GM18508 (cell line): Measurements from ENCODE around the gene CLASP2.
A peak's percentile ranks its signal among the peaks of the same experiment; 100 is the strongest.
"Not testable (repeated sequence)": the region's sequence is repeated elsewhere in the genome, so short reads cannot be mapped to it uniquely, and the experiment has no call there.

Source experiments
- ATAC-seq: cut with Tn5 transposase; IDR thresholded peaks from one replicate; pipeline ENCODE4 v1.9.1; 2021; ENCODE audit warnings: moderate number of reproducible peaks; ENCODE audit not compliant: insufficient read depth, unreplicated experiment

The CLASP2 gene

GRCh38 chr3:33717866-33718594, at the start of gene CLASP2:
Gene CLASP2, minus strand, starts transcription at chr3:33718254. Its CDS starts 252 bp downstream, at chr3:33718002.
- peak; percentile 67 for ATAC-seq

DNA sequence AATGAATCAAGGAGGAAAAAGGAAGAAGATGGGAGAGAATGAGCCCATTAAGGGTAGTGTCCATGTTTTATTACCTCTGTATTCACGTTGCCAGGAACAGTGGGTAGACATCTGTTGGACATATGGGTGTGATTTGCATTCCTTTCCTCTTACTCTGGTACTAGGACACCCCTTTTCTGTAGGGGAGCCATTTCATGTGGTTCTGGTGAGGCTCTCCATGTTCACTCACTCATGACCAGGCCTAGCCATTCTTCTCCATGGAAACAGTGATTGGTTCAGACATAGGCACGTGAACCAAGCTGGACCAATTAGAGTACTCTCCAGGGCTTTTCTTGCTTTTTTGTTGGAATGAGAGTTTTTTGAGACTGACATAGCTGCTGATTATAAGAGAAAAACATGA, 40.8 kb upstream of the CLASP2 start:
- no peak for ATAC-seq

- no peak for ATAC-seq
Measured at GRCh38 chr3:33758281-33758680, 40.2 kb upstream of the CLASP2 start.

DNA sequence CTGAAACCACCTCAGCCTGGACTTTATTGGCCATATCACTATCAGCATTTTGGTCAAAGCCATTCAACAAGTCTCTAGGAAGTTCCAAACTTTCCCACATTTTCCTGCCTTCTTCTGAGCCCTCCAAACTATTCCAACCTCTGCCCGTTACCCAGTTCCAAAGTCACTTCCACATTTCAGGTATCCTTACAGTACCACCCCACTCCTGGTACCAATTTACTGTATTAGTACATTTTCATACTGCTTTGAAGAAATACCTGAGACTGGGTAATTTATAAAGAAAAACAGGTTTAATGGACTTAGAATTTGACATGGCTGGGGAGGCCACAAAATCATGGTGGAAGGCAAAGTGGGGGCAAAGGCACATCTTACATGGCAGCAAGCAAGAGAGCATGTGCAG, 36.3 kb upstream of the CLASP2 start:
- not testable (repeated sequence) for ATAC-seq

DNA sequence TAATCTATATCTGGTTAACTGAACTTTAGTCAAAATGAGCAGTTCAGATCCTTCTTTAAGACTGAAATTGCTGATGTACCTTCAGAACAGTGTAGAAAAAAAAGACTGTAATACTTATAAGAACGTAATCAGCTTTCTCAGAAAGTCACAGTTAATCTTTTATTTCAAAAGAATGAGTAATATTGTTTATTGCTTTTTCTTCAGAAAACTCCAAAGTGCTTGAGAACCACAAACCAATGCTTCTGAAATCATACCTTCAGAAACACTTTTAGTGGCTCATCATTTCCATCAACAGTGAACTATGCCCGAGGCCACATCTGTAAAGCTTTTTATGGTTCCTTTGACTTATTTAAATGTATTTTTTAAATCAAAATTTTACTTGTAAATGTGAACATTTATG, 33.3 kb upstream of the CLASP2 start:
- ATAC-seq = no peak

DNA sequence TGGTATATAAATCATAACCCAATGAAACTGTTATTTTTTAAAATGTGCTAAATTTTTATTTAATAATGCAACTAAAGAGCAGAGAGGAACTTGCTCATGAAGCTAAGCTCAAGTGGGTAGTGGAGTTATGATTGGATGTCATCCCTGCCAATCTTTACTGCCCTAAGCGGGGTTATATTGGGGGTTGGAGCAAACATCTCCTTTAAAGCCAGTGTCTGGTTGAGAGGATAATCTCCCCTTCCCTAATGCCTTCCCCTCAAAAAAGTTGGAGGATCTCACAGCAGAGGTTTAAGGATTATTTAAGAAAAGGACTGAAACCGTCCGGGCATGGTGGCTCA, 32.1 kb upstream of the CLASP2 start:
- ATAC-seq = no peak

- ATAC-seq = no peak
Measured at GRCh38 chr3:33749546-33750210, 31.6 kb upstream of the CLASP2 start.

- ATAC-seq = no peak
Measured at GRCh38 chr3:33746416-33747116, 28.5 kb upstream of the CLASP2 start.

- no peak for ATAC-seq
Measured at GRCh38 chr3:33737146-33737545, 19.1 kb upstream of the CLASP2 start.

DNA sequence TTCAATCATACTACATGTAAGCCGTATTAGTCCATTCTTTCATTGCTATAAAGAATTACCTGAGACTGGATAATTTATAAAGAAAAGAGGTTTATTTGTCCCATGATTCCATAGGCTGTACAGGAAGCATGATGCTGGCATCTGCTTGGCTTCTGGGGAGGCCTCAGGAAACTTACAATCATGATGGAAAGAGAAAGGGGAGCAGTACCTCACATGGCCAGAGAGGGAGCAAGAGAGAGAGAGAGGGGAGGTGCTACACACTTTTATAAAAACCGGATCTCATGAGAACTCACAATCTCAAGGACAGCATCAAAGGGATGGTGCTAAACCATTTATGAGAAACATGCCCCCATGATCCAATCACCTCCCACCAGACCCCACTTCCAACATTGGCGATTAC, 14.3 kb upstream of the CLASP2 start:
- ATAC-seq = no peak

DNA sequence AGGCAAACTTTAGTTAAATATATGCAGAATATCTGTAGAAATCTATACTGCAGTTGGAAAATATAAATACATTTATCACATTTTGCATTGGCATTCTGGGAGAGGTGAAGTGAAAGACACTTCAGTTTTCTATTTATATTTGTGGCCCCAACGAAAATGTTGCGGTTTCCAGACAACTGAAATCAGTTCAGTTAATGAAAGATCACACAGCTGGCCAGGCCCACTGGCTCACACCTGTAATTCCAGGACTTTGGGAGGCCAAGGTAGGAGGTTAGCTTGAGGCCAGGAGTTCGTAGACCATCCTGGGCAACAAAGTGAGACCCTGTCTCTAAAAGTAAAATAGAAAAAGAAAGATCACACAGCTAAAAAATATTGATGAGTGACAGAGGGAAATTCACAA, 11.9 kb upstream of the CLASP2 start:
- no peak for ATAC-seq

GRCh38 chr3:33724256-33724655, 6.2 kb upstream of the CLASP2 start:
- no peak for ATAC-seq

DNA sequence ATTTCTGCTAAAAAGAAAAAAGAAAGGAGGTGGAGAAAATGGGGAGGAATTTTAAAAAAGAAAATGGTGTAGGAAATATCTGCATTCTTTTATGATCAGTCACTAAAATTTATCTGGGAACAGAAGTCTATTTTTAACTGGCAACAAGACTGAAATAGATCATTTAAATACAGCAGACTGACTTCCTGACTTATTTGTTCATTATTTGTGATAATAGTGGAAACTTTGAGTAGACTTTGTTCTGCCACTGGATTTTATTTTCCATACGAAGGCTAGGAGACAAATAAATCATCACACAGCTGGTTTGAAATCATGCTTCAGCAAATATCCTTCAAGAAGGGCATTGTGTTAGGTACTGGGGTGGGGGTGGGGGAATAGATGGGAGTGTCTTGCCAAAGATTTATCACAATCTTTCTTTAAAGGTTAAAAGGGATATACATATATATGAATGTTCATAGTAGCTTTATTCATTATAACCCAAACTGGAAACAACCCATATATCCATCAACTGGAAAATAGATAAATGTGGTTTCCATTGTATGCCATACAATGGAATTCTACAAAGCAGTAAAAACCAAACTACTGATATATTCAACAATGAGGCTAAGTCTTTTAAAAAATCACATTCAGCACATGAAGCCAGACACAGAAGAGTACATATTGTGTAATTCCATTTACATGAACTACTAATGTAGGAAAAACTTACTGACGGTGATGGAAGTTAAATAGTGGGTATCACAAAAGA, 4.7 kb upstream of the CLASP2 start:
- ATAC-seq = no peak

DNA sequence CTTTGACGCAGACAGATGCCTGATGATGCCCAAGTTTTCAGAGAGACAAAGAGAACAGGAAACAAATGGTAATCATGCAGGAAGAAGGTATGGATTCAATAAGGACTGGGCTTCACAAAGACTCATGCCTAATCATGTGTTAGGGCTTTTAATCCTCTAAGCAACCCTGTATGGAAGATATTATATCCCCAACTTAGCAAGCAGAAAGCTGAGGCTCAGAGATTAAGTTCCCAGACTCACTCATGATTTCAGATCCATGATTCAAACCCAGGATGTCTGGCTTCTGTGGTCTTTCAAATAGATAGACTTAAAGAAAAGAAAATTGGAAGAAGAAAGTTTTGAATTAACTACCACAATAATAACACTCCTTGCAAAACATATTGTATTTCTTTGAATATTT, 4.1 kb upstream of the CLASP2 start:
- no peak for ATAC-seq

DNA sequence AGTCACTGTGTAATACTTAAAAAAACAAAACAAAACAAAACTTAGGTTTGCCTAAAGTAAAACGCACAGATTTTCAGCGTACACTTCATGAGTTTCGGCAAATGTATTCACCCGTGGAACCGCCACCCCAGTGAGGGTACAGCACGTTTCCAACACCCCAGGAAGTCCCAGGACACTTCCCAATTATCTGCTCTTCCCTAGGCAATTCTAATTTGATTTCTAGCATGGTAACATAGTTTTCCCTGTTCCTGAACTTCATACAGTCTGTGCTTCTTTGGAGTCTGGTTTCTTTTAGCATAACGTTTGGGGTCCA, 497 bp upstream of the CLASP2 start:
- no peak for ATAC-seq

- peak; percentile 31 for ATAC-seq
Measured at GRCh38 chr3:33717616-33717865, 513 bp downstream of the CLASP2 start.

DNA sequence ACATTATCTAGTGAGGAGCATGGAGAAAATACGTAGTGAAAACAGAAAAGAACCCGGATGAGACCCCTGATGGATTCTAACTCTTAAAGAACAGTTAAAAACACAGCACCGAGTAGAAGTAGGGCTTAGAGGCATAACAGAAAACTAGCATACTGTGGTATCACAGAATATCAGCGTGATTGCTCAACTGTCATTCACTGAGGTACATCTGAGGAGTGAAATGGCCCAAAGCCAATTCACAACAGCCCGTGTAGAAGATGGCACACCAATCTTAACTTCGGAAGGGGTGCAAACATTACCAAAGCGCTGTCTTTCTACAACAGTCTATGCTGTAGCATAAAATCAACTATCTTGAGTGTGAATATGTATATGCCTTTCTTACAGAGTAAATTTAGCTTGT, 1.8 kb downstream of the CLASP2 start:
- ATAC-seq = no peak

DNA sequence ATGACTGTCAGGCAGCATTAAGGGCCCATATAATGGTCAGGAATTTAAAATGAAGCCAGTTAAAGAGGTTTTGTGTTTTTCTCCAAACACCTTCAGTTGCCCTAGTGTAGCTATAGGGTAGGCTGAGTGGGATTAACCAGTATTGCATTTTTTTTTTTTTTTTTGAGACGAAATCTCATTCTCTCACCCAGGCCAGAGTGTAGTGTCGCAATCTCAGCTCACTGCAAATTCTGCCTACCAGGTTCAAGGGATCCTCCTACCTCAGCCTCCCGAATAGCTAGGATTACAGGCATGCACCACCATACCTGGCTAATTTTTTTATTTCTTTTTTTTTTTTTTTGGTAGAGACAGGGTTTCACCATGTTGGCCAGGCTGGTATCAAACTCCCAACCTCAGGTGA, 7.0 kb downstream of the CLASP2 start:
- no peak for ATAC-seq

DNA sequence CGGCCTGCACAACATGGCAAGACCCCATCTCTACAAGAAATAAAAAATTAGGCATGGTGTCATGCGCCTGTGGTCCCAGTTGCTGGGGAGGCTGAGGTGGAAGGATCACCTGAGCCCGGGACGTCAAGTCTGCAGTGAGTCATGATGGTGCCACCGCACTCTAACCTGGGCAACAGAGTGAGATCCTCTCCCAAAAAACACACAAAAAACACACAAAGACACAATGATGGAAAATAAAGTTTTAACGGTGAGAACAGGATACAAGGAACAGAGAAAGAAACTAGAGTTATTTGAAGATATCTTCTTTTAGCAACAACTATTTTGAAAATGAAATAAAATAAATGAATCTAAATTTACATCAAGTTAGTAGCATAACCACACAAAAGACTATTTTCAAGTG, 12.0 kb downstream of the CLASP2 start:
- no peak for ATAC-seq

- ATAC-seq = no peak
Measured at GRCh38 chr3:33704891-33705290, 13.2 kb downstream of the CLASP2 start.

DNA sequence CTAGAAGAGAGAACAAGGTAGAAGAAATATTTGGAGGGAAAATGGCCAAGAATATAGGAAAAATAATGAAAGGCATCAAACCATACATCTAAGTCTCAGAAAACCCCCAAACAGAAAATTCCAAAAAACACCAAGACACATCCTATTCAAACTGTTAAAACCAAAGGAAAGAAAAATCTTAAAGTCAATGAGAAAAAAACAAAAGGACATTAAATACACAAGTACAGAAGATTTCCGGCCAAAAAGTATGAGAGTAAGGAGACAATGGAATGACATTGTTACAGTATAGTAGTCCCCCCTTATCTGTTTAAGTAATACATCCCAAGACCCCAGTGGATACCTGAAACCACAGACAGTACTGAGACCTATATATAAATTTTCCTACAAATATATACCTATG, 18.8 kb downstream of the CLASP2 start:
- no peak for ATAC-seq
